GM10248 (cell line): ENCODE measurements around the gene RFK.

Source experiments
- CTCF ChIA-PET: fragments of 300-600 bp; sonication (Branson Sonifier 250); formaldehyde crosslinking; extraction: SDS; loops from one replicate; lab custom pipeline; 2021; ENCODE audit warnings: antibody characterized with exemption; lab: Yijun Ruan, JAX
- POLR2A ChIA-PET: fragments of 350-650 bp; sonication (Branson Sonifier 250); formaldehyde crosslinking; extraction: SDS; loops from one replicate; lab custom pipeline; 2020; ENCODE audit warnings: antibody characterized with exemption; lab: Yijun Ruan, JAX
- DNase-seq: peaks from one replicate; pipeline ENCODE4 v3.0.0; 2012; ENCODE audit errors: extremely low spot score
- CTCF ChIP-seq: IDR thresholded peaks from 2 replicates; pipeline ENCODE4 v1.5.1; 2012; ENCODE audit warnings: mild to moderate bottlenecking, low read depth; ENCODE audit errors: extremely low read depth, missing control alignments, control extremely low read depth

Gene RFK

GRCh38 chr9:76395381-76395780, 1.2 kb upstream of the RFK start:
- no peak for DNase-seq
- ChIA-PET POLR2A (interaction anchor here (0.6 to 0.7 kb wide), 2 partner anchors 31 to 44 kb away, joined by 6 to 8 read pairs; no protein-coding TSS in a partner anchor), CTCF (interaction anchor here (1.2 to 4.4 kb wide), 8 partner anchors 7 to 312 kb away, joined by 3 to 24 read pairs (median 4); partner anchors contain the start of gene GCNT1)
- no peak for TF ChIP-seq CTCF

DNA sequence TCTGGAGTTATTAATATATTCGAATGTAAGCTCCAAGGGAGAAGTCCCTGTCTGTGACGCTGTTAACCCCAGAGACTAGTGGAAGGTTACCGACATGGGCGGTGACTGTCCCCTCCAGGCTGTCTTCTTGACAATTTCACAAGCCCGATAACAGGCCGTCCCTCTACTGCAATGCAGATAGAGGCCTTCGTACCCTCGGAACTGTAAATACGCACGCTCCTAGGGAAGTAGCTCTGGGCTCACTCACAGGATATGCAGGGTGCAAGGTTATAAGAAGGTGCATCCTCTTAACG, 680 bp upstream of the RFK start:
- TF ChIP-seq CTCF: no peak
- ChIA-PET CTCF (interaction anchor here (0.9 to 4.4 kb wide), 15 partner anchors 8 to 312 kb away, joined by 3 to 28 read pairs (median 4); partner anchors contain the start of gene GCNT1), POLR2A (interaction anchor here (0.6 to 1.6 kb wide), 5 partner anchors 10 to 376 kb away, joined by 3 to 8 read pairs (median 4); no protein-coding TSS in a partner anchor)
- DNase-seq: peak; percentile 58

GRCh38 chr9:76390656-76391055, 3.6 kb downstream of the RFK start:
- ChIA-PET POLR2A (interaction anchor here (0.6 kb wide), 1 partner anchor 490 kb away, joined by 3 read pairs; no protein-coding TSS in a partner anchor), CTCF (interaction anchor here (0.7 to 1.6 kb wide), 4 partner anchors 9 to 268 kb away, joined by 3 read pairs; no protein-coding TSS in a partner anchor)
- no peak for DNase-seq
- no peak for TF ChIP-seq CTCF

DNA sequence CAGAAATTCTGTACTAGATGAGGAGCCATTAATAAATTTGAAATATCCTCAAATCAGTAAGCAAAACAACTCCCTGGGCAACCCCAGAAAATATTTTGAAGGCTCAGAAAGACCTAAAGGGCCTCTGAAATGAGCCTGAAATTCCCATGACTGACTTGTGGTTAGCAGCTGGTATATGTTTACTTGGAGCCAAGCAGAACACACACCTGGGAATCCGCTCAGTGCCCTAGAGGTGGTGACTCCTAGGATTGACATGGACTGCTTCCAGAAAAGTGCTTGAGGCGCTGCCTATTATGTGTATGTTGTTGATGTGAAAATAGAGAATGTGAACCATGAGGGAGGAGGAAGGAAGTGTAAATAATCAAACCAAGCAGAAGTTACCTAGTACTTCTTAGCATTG, 14.7 kb downstream of the RFK start:
- no peak for TF ChIP-seq CTCF
- CTCF ChIA-PET: interaction anchor here (1.1 to 1.9 kb wide), 2 partner anchors 10 to 14 kb away, joined by 3 to 5 read pairs; partner anchors contain the start of gene RFK
- no peak for DNase-seq
- POLR2A ChIA-PET: no interaction called here

- ChIA-PET POLR2A (interaction anchor here (1.4 kb wide), 1 partner anchor 15 kb away, joined by 4 read pairs; the partner anchor contains the start of gene RFK), CTCF (interaction anchor here (1.0 to 1.9 kb wide), 5 partner anchors 9 to 51 kb away, joined by 3 to 5 read pairs (median 3); partner anchors contain the start of gene RFK)
- no peak for DNase-seq
- TF ChIP-seq CTCF: no peak
These were observed 15.7 kb downstream of the RFK start for GRCh38 chr9:76378367-76379073.

DNA sequence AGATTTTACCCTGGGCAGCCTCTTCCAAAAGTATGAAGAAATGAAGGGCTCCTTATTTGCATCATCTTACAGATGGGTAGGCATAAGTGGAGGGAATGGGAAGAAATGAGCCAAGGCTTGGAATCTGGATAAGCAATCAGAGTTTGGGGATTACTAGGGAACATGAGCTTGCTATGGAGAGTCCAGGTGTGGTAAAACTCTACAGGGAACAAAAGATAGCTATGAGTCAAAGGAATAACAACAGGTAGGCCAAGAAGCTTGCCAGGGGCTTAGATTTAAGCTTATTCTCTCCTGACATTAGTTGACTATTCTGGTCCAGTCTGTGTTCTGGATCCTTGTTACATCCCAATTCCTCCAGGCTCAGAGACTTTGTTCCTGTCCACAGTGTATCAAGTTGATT, 16.4 kb downstream of the RFK start:
- ChIA-PET POLR2A (interaction anchor here (1.4 kb wide), 1 partner anchor 16 kb away, joined by 4 read pairs; the partner anchor contains the start of gene RFK), CTCF (interaction anchor here (1.0 to 1.9 kb wide), 5 partner anchors 15 to 273 kb away, joined by 3 to 5 read pairs (median 3); partner anchors contain the start of gene RFK)
- DNase-seq: no peak
- no peak for TF ChIP-seq CTCF
